SK-N-SH (cell line): ENCODE measurements around the gene POLR1A. TPM values are rescaled to one million over a fixed set of nuclear protein-coding genes. Genes with fewer than 3 reads are reported as not detected.

ENCODE experiments used
- CTCF ChIA-PET: fragments of 300-600, 350-600 bp; formaldehyde crosslinking; extraction: SDS; loops from one replicate; lab custom pipeline; 2021; lab: Yijun Ruan, JAX
- POLR2A ChIA-PET: fragments of 350-600 bp; sonication (Branson Sonifier 250); formaldehyde crosslinking; extraction: SDS; loops from one replicate; lab custom pipeline; 2020; ENCODE audit warnings: antibody characterized with exemption, inconsistent platforms; lab: Yijun Ruan, JAX
- DNase-seq: peaks from one replicate; pipeline ENCODE4 v3.0.0; 2012
- H2AFZ ChIP-seq: fragments of 200-600 bp; sonication (generic); 2 replicates; pipeline ENCODE4 v1.8.1; 2016; ENCODE audit warnings: antibody characterized with exemption, mild to moderate bottlenecking, low read depth
- H3F3A ChIP-seq: fragments of 200-600 bp; sonication (generic); replicated peaks from 2 replicates; pipeline ENCODE3; 2016; ENCODE audit warnings: antibody characterized with exemption, mild to moderate bottlenecking; ENCODE audit not compliant: insufficient read depth
- H3K27ac ChIP-seq, 2 experiments: fragments of 200-500 bp in 1 of 2; fragments of 200-600 bp in 1 of 2; sonication (Bioruptor generic) in 1 of 2; sonication (generic), shearing (Covaris generic) in 1 of 2; 2 replicates each; pipeline versions ENCODE4 v1.5.1 to v1.6.1; 2014 to 2016; ENCODE audit warnings: low read depth in 2 of 2, inconsistent platforms in 1 of 2, low read length in 1 of 2, mild to moderate bottlenecking in 1 of 2, mixed read lengths in 1 of 2
- H3K27me3 ChIP-seq: fragments of 200-600 bp; sonication (generic), shearing (Covaris generic); 2 replicates; pipeline ENCODE4 v1.6.1; 2016; ENCODE audit warnings: mixed run types; ENCODE audit not compliant: insufficient read depth
- H3K36me3 ChIP-seq, 2 experiments: fragments of 200-500 bp in 1 of 2; fragments of 200-600 bp in 1 of 2; sonication (Bioruptor generic) in 1 of 2; sonication (generic) in 1 of 2; replicated peaks in 1 of 2; 2 replicates each; pipeline versions ENCODE3 to v1.5.1; 2014 to 2016; ENCODE audit warnings: low read length in 1 of 2, mild to moderate bottlenecking in 1 of 2; ENCODE audit not compliant: insufficient read depth in 2 of 2, control insufficient read depth in 1 of 2
- H3K4me1 ChIP-seq, 2 experiments: fragments of 200-500 bp in 1 of 2; fragments of 200-600 bp in 1 of 2; sonication (Bioruptor generic) in 1 of 2; sonication (generic), shearing (Covaris generic) in 1 of 2; 2 replicates each; pipeline versions ENCODE4 v1.5.1 to v1.6.1; 2014 to 2016; ENCODE audit warnings: low read depth in 1 of 2, low read length in 1 of 2, mixed run types in 1 of 2; ENCODE audit not compliant: insufficient read depth in 2 of 2, control insufficient read depth in 1 of 2
- H3K4me2 ChIP-seq: fragments of 200-600 bp; sonication (generic), shearing (Covaris generic); 2 replicates; pipeline ENCODE4 v1.6.1; 2017; ENCODE audit warnings: mixed run types
- H3K4me3 ChIP-seq, 2 experiments: fragments of 200-500 bp in 1 of 2; fragments of 200-600 bp in 1 of 2; sonication (Bioruptor generic) in 1 of 2; sonication (generic), shearing (Covaris generic) in 1 of 2; 2 replicates each; pipeline versions ENCODE4 v1.5.1 to v1.8.1; 2014 to 2016; ENCODE audit warnings: low read depth in 2 of 2, inconsistent platforms in 1 of 2, low read length in 1 of 2, mild to moderate bottlenecking in 1 of 2, mixed read lengths in 1 of 2, moderate library complexity in 1 of 2
- H3K79me2 ChIP-seq: fragments of 200-600 bp; sonication (generic); 2 replicates; pipeline ENCODE4 v1.8.1; 2017; ENCODE audit warnings: mild to moderate bottlenecking; ENCODE audit not compliant: insufficient read depth
- H3K9ac ChIP-seq: fragments of 200-600 bp; sonication (generic); 2 replicates; pipeline ENCODE4 v1.6.1; 2017; ENCODE audit warnings: mixed run types
- H3K9me2 ChIP-seq: fragments of 200-600 bp; sonication (generic); 2 replicates; pipeline ENCODE4 v1.6.1; 2017; ENCODE audit warnings: mixed run types
- H3K9me3 ChIP-seq: fragments of 200-600 bp; sonication (generic); 2 replicates; pipeline ENCODE4 v1.6.1; 2017; ENCODE audit warnings: mixed run types, mild to moderate bottlenecking, moderate library complexity
- H4K20me1 ChIP-seq: fragments of 200-600 bp; sonication (generic); 2 replicates; pipeline ENCODE4 v1.6.1; 2017; ENCODE audit warnings: mild to moderate bottlenecking, mixed run types; ENCODE audit not compliant: insufficient read depth
- CHD2 ChIP-seq: fragments of 150-350 bp; IDR thresholded peaks from 2 replicates; pipeline ENCODE4 v1.6.1; 2018; ENCODE audit warnings: low read length; ENCODE audit not compliant: partially characterized antibody
- ELF1 ChIP-seq: IDR thresholded peaks from 2 replicates; pipeline ENCODE4 v1.4.0; 2012
- EZH2phosphoT487 ChIP-seq: fragments of 200-600 bp; sonication (generic); IDR thresholded peaks from 2 replicates; pipeline ENCODE4 v1.6.1; 2017; ENCODE audit warnings: low read depth, mixed run types, mild to moderate bottlenecking, antibody characterized with exemption, moderate library complexity, borderline replicate concordance
- FOSL2 ChIP-seq: IDR thresholded peaks from 2 replicates; pipeline ENCODE4 v1.4.0; 2012; ENCODE audit warnings: low read depth, mild to moderate bottlenecking, moderate library complexity, borderline replicate concordance
- FOXJ3 ChIP-seq: sonication (generic); formaldehyde crosslinking; IDR thresholded peaks from 2 replicates; pipeline ENCODE4 v1.5.1; 2020; ENCODE audit warnings: mild to moderate bottlenecking, missing genetic modification reagents
- JUND ChIP-seq: IDR thresholded peaks from 2 replicates; pipeline ENCODE4 v1.4.0; 2012
- MAX ChIP-seq: IDR thresholded peaks from 2 replicates; pipeline ENCODE4 v1.4.0; 2012; ENCODE audit warnings: low read depth
- MXI1 ChIP-seq: IDR thresholded peaks from 2 replicates; pipeline ENCODE4 v1.6.1; 2012; ENCODE audit warnings: mild to moderate bottlenecking, low read depth, low read length, improper control_type of control experiment
- NFIC ChIP-seq: IDR thresholded peaks from 2 replicates; pipeline ENCODE4 v1.4.0; 2012; ENCODE audit warnings: borderline replicate concordance
- NRF1 ChIP-seq: IDR thresholded peaks from 2 replicates; pipeline ENCODE4 v1.6.1; 2012; ENCODE audit warnings: low read depth, mild to moderate bottlenecking, low read length
- PBX3 ChIP-seq: IDR thresholded peaks from 2 replicates; pipeline ENCODE4; 2012
- RAD21 ChIP-seq: IDR thresholded peaks from 2 replicates; pipeline ENCODE4 v1.6.1; 2012; ENCODE audit warnings: mild to moderate bottlenecking, low read length
- RFX5 ChIP-seq: IDR thresholded peaks from 2 replicates; pipeline ENCODE4 v1.6.1; 2012; ENCODE audit warnings: mild to moderate bottlenecking, improper control_type of control experiment, low read length
- RXRA ChIP-seq: IDR thresholded peaks from 2 replicates; pipeline ENCODE4 v1.4.0; 2012; ENCODE audit warnings: low read depth, mild to moderate bottlenecking, borderline replicate concordance
- SIN3A ChIP-seq: IDR thresholded peaks from 2 replicates; pipeline ENCODE4 v1.6.1; 2012; ENCODE audit warnings: low read depth, mild to moderate bottlenecking, low read length, moderate library complexity, borderline replicate concordance
- SMC3 ChIP-seq: IDR thresholded peaks from 2 replicates; pipeline ENCODE4 v1.6.1; 2012; ENCODE audit warnings: low read depth, low read length, improper control_type of control experiment
- USF2 ChIP-seq: fragments of 150-350 bp; IDR thresholded peaks from 2 replicates; pipeline ENCODE4 v1.6.1; 2017; ENCODE audit warnings: antibody characterized with exemption, low read length, low read depth, borderline replicate concordance
- YY1 ChIP-seq: IDR thresholded peaks from 2 replicates; pipeline ENCODE4 v1.4.0; 2012; ENCODE audit warnings: low read depth, mild to moderate bottlenecking
- ZBTB33 ChIP-seq: IDR thresholded peaks from 2 replicates; pipeline ENCODE4 v1.4.0; 2012; ENCODE audit warnings: low read depth, borderline replicate concordance
- WGBS: methylation state at CpG from one replicate; pipeline ENCODE4 v1.1.6; 2017; ENCODE audit warnings: low lambda C conversion rate; 5-methylcytosine and 5-hydroxymethylcytosine counted together
- polyA plus RNA-seq, 3 experiments: library from polyadenylated mRNA; depleted of rRNA; stranded (reverse); fragments of >200 nt; gene quantifications; 2 replicates each; pipeline ENCODE4 v1.2.3, GENCODE V29; 2012
- TF ChIP-seq, protein P1 (sequence below): IDR thresholded peaks from 2 replicates; pipeline ENCODE4 v1.4.0; 2012; ENCODE audit warnings: low read depth, borderline replicate concordance
- TF ChIP-seq, protein P2 (sequence below): fragments of 200-600 bp; sonication (generic); IDR thresholded peaks from 2 replicates; pipeline ENCODE4 v1.6.1; 2017; ENCODE audit warnings: antibody characterized with exemption, mild to moderate bottlenecking, moderate library complexity

The POLR1A gene
- polyA plus RNA-seq, 1 of the 3 experiments (the other 2 are of a cell fraction), result 6.1 TPM

DNA sequence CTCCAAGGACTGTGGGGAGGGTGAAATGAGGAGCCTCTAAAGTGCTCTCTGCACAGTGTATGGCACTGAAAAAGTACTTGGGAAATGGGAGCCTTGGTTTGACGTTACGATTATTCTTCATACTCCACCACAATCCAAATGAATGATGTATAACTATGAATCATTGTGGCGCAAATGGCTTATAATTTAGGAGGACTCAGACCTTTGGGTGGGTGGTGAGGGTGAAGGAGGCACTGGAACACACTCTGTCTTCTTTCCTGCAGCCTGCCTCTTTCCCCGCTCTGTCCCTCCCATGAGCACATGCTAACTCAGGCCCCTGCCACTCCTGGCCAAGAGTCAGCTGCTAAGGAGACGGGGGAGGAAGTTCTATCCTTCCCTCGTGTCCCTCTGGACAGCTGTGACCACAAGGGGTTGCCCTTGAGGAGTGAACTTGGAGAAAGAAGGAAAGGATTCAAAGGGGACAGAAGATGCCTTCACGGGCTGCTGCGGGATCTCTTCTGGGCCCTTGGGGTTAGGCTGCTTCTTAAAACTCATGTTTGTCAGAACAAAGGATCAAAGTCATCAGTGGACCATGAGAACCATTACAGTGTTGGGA lies 36.5 kb downstream of the POLR1A start (continued):
- TF ChIP-seq USF2, result no peak
- TF ChIP-seq ZBTB33, result no peak
- TF ChIP-seq NRF1, result no peak
- no peak for TF ChIP-seq PBX3
- TF ChIP-seq, all 33 proteins: peak for 0

GRCh38 chr2:86068648-86069047 lies 37.0 kb downstream of the POLR1A start:
- H3K9me3 ChIP-seq, result no peaks in the 10 kb centered on the region; the same call in 1 of the 2 replicates
- no peaks in the 10 kb centered on the region for H3K9me2 ChIP-seq
- TF ChIP-seq SIN3A (no peak), RXRA (no peak), YY1 (no peak), NFIC (no peak), FOXJ3 (no peak), RAD21 (no peak), MAX (no peak), SMC3 (no peak), CHD2 (no peak), ELF1 (no peak), NRF1 (no peak), FOSL2 (no peak), MXI1 (no peak), RFX5 (no peak), JUND (no peak), EZH2phosphoT487 (no peak)
- TF ChIP-seq, protein P1, sequence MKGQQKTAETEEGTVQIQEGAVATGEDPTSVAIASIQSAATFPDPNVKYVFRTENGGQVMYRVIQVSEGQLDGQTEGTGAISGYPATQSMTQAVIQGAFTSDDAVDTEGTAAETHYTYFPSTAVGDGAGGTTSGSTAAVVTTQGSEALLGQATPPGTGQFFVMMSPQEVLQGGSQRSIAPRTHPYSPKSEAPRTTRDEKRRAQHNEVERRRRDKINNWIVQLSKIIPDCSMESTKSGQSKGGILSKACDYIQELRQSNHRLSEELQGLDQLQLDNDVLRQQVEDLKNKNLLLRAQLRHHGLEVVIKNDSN, result no peak
- TF ChIP-seq, protein P2, sequence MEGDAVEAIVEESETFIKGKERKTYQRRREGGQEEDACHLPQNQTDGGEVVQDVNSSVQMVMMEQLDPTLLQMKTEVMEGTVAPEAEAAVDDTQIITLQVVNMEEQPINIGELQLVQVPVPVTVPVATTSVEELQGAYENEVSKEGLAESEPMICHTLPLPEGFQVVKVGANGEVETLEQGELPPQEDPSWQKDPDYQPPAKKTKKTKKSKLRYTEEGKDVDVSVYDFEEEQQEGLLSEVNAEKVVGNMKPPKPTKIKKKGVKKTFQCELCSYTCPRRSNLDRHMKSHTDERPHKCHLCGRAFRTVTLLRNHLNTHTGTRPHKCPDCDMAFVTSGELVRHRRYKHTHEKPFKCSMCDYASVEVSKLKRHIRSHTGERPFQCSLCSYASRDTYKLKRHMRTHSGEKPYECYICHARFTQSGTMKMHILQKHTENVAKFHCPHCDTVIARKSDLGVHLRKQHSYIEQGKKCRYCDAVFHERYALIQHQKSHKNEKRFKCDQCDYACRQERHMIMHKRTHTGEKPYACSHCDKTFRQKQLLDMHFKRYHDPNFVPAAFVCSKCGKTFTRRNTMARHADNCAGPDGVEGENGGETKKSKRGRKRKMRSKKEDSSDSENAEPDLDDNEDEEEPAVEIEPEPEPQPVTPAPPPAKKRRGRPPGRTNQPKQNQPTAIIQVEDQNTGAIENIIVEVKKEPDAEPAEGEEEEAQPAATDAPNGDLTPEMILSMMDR, result no peak
- peaks cover 0 to 41% of the 10 kb centered on the region in 2 experiments; a peak in 2 of 4 replicates for H3K4me1 ChIP-seq
- no peak overlapping the region for H3K27ac ChIP-seq
- H4K20me1 ChIP-seq, result no peaks in the 10 kb centered on the region
- no peak overlapping the region for H3K9ac ChIP-seq
- no peaks in the 10 kb centered on the region for H3K27me3 ChIP-seq
- ChIA-PET POLR2A (no interaction called here), CTCF (interaction anchor here (1.1 to 6.3 kb wide), 4 partner anchors 11 to 255 kb away, joined by 3 to 39 read pairs (median 14); partner anchors contain the start of gene ST3GAL5)
- no peaks in the 10 kb centered on the region for H3K79me2 ChIP-seq
- H3F3A ChIP-seq, result peaks cover 4% of the 10 kb centered on the region
- H2AFZ ChIP-seq, result no peak overlapping the region
- no peak overlapping the region for H3K4me2 ChIP-seq
- 94% methylated on average over 5 of the region's 5 CpGs for WGBS
- H3K4me3 ChIP-seq, result no peak overlapping the region
- H3K36me3 ChIP-seq, result peaks cover 52 to 72% of the 10 kb centered on the region in 2 experiments
- DNase-seq, result no peak
